ENCODE data around the gene NTM. TPM values are rescaled to one million over a fixed set of nuclear protein-coding genes. Genes with fewer than 3 reads are reported as not detected.
A peak's percentile ranks its signal among the peaks of the same experiment; 100 is the strongest.

Gene NTM
- total RNA-seq, 1 experiment from 2014 or later: 3.1 TPM

DNA sequence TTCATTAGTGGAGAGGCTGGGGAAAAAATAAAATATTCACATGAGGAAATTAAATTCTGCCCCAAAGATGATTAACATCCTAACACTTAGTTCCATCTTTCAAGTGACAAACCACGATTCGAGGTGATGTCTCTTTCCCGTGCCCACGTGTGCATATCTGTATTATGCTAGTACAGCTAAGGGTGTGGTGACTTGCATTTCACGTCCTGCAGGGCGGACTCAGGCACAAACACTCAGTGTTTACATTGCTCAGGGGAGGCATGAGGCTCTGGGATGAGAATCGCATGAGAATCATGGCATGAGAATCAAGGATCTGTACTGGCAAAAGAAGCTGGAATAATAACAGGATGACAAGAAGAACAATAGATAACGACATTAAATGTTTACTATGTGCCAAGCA lies 179.4 kb downstream of the NTM start:
- DNase-seq (ENCODE audit: low spot score): no peak

DNA sequence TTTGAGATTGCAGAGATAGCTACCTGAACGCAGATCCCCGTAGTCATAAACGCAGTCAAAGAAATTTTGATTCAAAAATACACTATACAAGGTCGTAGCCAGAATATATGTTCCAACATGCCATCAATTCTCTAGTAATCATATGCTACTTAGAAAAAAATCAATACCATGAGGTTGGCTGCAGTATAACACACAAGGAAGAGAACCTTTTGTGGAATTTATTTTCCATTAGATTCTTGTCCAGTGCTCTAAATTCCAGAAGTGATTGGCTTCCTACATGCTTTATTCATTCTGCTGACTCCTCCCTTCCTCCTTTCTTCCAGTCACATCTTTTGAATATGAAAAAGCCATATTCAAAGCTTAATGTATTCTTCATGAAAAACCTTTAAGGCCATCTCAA lies 189.9 kb downstream of the NTM start:
- no peak for DNase-seq (ENCODE audit: low spot score)

DNA sequence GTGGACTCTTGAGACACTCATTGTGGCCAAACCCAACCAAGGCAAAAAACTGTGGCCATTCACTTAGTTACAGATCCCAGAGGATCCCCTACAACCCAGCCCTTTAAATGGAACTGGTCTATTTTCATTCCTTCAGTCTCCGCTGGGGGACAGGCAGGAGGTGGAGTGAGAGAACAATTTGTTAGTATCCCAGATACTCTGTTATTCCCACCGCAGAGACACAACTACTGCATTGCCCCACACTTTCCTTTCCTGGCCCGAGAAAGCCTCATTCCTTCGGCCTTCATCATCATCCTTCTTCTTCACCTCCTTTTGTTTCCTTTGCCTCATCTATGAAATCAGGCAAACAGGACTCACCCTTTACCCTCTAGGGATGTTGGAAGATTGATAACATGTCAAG lies 191.1 kb downstream of the NTM start:
- DNase-seq (ENCODE audit: low spot score): no peak

DNA sequence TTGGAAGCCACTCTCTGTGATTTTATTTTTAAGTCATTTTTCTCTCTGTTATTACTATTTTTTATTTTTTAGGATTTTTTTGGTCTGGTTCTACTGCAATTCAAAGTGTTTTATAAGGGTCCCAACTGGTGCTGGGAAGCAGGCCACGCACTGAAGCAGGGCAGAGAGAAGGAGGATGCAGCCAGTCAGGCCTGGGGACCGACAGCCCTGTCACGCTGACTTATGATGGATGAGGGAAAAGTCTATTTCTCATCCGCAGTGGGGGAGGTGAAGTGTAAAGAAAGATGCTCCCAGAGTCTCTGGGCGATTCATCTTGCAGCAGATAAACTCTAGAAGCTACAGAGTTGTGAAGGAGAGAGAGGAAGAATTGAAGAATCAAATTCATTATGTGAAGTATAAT lies 191.6 kb downstream of the NTM start:
- DNase-seq (ENCODE audit: low spot score): no peak

DNA sequence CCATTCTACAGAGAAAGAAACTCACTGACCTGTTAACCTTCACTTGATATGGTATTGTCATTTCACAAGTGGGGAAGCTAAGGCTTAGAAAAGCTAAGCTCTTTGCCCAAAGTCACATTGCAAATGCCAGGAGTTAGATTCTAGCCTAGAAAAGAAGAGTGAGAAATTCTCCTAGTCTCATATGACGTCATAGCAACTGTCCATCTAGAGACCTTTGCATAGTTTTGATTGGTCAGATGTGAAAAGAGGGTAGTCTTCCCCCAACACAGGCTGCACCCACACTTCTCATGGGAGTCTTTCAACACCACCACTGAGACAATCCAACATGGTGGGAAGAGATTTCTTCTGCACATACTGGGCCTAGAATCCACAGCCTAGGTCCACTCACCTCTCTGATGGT lies 197.9 kb downstream of the NTM start:
- DNase-seq (ENCODE audit: low spot score): no peak

DNA sequence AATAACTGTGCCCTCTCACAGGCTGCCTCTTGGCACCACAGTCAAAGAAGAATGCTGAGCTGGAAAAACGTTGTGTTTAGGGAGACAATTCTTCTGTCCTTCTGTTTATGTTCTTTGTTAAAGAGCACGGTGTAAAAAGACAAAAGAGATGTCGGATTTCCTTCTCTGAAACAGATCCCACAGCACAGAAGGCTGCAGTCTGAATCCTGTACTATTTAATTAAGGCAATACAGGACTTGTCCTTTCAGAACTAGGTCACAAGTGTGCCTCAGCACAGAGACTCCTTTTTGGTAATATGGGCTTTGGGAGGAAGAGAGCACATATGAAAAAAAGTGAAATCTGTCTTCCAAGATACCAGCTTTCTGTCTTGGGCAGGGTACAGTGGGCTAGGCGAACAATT lies 201.2 kb downstream of the NTM start:
- DNase-seq (ENCODE audit: low spot score): no peak

DNA sequence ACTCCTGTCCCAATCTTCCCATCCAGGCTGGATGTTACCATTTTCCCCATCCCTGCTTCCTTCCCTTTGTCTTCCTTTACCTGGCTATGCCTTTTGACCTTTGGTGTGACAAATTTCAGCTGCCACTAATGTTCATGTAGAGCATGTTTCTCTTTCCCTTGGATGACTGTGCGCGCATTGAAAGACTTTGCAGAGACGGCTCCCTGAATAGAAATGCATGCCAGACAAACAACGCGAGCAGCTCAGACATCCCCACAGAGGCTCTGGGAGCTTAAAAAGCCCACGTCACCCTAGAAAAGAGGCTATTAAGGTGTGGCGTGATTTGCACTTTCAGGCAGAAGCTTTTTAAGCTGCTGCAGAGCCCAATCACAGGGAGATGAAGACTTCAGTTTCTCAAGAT lies 202.0 kb downstream of the NTM start:
- no peak for DNase-seq (ENCODE audit: low spot score)

DNA sequence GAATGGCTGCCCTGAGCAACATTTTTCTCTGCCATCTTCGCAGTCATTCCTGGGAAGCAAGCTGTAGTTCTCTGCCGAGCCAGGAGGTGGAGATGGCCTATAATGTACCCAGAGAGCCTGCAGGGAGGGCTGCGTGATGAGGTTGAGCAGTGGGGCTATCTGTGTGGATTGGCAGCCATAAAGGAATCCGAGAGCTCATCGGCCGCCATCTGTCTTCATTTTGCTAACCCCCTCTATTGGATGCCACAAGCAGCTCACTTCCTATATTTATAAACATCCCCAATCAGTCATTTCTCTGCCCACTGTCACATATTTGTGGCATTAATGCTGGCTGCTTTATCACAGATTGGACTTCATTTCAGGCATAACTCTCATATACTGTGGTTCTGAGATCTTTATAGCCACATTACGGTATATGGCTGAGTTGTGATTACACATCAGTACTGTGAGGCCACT lies 209.5 kb downstream of the NTM start:
- DNase-seq (ENCODE audit: low spot score): peak; percentile 89

DNA sequence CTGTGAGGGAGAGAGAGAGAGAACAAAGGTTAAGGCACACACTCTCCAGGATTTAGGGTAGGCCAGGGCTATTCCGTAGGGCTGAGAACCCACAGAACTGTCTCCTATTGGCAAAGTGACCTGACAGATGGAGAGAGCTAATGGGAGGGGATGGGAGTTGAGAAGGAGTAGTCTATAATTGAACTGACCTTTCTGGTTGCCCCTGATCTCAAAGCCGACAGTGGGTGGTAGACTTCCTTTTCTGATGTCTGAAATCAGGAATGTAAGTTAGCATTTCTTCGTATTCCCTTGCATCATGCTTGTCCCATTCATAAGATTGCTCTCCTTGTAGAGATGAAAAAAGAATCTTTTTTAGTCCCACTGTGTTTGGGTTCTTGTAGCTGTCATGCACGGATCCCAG lies 210.1 kb downstream of the NTM start:
- DNase-seq (ENCODE audit: low spot score): no peak

DNA sequence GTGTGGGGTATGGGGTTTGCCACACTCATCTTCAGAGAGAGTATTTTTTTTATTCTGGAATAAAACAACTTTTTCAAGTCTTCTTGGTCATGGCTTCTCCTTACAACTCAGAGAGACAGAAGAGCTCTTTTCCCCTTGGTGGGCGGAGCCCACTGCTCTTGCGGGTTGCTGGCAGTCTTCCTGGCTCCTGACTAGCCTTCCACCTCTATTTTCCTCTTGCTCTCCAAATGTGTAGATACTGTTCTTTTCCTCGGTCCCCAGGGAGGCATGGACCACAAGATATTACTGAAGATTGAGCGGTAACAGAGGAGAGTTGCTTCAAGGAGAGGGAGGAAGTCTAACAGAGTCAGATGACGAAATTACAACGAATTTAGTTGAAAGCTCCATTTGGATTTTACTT lies 210.6 kb downstream of the NTM start:
- DNase-seq (ENCODE audit: low spot score): peak; percentile 13

DNA sequence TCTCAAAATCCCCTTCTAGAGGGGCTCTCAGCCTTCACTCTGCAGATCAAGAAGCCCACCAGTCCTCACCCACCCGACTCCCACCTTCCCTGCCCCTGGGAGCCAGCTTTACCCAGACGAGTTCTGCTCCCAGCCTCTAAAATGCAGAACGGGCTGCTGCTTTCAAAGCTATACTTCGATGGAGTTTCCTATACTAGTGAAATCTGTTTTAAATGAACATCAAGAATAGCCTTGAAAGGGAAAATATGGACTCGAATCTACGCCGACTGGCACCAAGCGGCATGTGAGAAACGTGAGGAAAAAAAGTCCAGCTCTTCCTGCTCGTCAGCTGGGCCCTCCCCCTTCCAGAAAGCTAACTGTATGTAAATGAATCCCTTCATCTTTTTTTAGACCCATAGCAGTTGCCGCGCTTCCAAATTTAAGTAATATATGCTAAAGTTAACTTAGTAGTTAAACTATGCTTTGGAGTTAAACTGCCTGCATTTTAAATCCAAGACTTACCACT lies 211.7 kb downstream of the NTM start:
- no peak for DNase-seq (ENCODE audit: low spot score)

DNA sequence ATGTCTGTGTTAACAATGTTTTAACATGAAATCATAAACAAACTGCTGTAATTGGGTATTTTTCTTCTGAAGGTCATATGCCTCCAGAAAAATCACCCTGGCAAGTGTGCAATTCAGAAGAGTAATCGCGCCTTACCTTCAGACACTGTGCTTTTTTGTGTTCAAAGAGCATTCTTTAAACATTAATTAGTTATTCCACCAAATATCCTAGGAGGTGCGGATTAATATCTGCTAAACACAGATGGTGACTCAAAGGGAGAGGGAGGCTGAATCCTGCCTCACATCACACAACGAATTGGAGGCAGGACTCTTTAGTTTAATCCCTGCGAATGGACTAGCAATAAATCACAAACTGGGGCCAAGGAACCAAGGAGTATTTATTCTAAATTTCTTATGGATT lies 213.0 kb downstream of the NTM start:
- DNase-seq (ENCODE audit: low spot score): no peak

DNA sequence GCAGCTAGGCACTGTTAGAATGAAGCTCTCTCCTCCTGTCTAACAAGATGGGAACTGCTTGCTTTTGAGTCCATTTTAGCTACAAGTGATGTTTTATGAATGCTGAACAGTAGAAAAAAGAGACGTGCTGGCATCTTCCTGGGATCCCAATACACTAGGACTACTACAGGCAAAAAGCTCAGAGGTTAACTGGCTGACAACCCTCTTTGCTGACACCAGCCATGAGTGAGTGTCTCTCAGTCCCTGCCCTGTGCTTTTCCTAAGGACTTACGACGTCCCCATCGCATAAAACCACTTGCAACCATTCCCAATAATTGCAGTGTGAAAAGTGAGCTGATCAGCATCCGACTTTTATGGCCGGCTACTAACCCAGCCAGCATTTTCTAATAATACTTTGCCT lies 213.5 kb downstream of the NTM start:
- DNase-seq (ENCODE audit: low spot score): no peak

DNA sequence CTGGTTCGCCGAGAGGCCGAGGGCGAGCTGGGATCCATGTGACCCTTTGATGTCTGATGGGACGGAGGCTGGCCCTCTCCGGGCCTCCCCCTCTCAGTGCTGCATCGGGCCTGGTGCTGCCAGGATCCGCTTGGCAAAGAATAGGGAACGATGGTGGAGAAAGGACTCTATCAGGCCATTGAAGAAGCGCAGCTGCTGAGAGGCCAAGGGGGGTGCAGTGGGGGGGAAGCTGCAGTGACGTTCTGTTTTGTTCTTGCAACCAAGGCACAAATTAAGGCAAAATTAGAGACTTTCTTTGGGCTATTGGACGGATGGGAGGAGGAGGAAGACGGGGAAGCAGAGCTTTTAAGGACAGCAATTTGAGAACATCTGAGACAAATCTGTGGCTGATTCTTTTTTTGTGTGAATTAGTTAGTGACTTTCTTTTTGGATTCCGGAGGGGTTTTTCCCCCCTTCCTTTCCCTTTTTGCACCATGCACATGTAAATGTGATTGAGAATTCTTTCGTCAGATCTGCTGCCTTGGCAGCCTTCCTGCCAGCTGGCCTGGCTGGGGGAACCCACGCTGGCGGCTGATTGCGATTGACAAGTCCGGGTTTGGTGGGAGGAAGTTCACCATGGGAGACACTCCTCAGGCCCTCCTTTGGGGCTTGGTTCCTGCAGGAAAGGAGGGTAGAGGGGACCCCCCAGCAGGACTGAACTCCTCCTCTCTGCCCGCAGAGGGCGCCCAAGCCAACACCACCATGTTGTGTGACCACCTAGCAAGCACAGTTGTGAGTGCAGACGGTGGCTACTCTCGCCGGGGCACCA lies 214.6 kb downstream of the NTM start:
- no peak for DNase-seq (ENCODE audit: low spot score)

DNA sequence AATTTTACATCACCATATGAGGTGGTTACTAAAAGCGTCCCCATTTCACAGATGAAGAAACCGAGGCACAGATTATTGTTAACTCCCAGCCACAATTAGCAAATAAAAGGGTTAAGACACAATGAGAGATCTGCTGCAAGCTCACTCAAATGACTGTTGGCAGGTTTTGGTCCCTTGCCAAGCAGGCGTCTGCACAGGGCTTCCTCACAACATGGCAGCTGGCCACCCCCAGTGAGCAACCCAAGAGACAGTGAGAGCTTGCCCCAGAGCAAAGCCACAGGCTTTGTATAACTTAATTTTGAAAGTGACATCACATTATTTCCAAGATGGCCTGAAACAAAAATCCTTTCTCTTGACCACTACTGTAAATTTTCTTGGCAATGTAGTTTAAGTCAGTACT lies 217.6 kb downstream of the NTM start:
- DNase-seq (ENCODE audit: low spot score): no peak

DNA sequence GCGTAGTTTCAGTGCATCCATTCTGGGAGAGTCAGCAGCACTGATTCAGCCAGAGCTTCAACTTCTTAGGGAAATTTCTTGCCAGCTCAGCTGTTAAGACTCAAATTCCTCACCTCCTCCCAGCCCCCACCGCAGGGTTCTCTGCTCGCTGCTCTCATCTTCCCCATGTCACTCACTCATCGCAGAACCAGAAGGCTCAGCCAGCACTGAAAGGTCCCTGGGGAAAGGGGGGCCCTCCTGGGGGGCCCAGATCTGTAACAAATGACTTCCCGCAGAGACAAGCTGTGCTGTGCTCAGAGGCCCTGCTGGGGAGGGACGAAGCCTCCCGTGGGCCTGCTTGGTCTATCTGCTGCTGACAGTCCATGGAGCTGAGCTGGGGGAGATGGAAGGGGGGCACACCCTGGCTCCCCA lies 220.6 kb downstream of the NTM start:
- DNase-seq (ENCODE audit: low spot score): no peak

DNA sequence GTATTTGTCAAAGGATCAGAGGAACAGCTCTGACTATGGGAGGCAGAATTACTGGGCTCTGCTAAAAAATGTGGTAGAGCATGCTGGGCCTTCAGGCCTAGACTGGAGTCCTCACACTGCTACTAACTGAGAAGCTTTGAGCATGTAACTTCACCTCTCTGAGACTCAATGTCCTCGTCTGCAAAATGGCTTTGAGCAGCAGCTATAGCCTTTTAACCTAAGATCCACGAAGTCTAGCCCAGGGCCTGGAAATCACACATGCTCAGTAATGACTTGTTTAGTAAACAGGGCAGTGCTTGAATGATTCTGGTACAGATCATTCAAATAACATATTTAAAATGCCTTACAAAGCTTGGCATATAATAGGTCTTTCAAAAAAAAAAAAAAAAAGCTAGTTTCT lies 221.7 kb downstream of the NTM start:
- DNase-seq (ENCODE audit: low spot score): no peak

DNA sequence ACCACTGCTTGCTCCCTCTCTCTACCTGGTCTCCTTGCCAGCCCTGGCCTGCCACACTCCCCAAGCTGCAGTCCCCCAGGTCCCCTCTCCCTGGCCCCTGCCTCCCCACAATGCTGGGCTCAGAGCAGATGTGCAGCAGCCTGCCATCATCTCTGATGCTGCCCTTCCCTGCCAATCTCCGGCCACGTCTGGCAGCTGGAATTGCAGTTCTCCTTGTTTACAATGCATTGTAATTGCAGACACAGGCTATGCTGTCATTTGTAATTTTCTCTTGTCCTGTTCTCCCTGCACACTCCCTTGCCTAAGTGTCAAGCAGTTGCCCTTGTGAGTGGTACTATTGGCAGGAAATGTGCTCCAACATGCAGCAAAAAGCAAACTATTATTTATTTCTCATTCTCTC lies 222.3 kb downstream of the NTM start:
- DNase-seq (ENCODE audit: low spot score): no peak

DNA sequence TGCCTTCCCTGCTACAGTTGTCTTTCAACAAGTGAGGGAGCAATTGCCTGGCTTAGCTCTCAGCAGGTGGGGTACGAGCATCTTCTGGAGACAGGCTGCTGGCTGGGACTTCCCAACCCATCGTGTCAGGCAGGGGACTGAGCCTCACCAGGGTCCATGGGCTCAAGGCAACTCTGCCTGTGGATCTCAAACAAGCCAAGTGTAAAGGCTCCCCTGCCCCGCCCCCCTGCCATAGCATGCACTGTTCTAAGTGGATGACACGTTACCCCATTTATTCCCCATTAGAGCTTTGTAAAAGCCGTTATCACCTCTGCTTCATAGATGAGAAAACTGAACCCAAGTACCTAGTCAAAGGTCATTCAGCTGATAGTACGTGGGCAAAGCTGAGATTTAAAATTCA lies 222.9 kb downstream of the NTM start:
- DNase-seq (ENCODE audit: low spot score): no peak

DNA sequence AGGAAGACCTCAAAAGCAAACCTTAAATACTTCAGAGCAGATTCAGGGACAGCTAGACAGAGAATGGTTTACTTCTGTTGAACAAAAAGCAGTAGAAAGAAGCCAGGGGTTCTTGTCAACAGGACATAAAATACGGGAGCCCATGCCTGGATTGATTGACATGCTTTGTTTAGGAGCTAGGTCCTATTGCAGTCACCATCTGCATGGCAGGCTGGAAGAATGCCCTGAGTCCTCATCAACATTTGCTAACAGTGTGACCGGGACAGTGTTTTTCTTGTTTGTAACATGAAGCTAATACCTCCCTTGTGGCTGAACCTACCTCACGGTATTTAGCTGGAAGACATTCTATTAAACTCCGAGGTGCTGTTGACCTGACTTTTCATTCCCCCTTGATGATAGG lies 225.4 kb downstream of the NTM start:
- no peak for DNase-seq (ENCODE audit: low spot score)

DNA sequence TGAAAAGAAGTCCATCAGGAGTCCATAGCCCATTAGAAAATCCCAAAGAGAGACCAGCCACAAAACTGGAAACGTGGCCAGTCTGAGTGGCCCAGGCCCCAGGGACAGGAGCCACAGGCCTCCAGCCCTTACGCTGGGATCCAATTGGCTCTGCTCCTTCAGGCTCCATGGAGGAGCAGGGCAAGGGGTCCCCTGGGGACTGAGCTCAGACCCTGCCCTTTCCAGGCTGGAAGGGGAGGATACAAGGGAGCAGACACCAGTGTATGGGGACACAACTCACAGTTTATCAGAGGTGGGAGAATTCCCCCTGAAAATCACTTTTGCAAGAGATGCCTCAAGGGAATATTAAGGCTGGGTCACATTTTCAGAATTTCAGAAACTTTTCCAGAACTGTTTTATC lies 227.5 kb downstream of the NTM start:
- DNase-seq (ENCODE audit: low spot score): no peak

DNA sequence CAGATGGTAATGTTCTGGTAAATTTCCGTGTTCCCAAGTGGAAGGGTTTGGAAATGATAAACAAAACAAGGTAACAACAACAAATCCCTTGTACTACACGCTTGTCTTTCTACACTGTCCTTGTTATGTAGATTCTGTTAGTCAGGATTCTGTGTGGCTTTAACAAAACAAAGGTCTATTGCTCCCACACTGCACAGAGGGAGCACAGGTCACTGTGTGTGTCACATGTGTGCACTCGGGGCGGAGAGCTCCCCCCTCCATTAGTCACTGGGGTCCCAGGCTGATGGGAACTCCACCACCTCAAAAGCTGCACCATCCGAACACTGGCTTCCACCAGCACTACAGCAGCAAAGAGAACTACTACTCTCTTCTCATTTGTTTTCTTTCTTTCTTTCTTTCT lies 227.9 kb downstream of the NTM start:
- DNase-seq (ENCODE audit: low spot score): no peak

DNA sequence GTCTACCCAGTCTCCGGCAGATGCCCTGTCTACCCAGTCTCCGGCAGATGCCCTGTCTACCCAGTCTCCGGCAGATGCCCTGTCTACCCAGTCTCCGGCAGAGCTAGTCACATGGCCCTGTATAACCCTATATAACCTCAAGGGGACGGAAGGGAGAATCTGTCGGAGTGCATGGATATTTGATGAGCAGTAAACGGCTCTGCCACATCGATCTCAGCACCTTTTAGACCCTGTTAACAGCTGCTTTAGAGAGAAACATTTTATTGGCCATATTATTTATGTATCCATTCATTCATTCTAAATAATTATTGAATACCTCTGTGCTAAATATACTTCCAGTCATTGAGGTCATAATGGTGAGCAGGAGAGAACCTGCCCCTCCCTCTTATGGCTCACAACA lies 228.9 kb downstream of the NTM start:
- no peak for DNase-seq (ENCODE audit: low spot score)

DNA sequence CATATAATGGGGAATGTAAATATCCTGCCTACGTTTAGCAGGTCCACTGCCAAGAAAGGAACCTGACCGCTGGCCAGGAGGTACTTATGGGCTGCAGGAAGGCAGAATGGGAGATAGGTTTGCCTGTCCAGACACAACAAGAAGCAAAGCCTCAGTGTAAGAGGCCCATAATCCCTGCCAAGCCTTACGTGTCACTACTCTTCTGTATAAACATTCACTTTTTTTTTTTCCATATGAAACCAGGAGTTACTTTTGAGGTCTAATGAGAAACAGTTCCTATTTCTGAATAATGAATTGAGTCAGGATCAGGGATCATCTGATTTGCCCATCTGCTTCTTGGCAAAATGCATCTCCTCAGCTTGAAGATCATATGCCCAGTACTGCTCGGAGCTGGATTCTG lies 230.2 kb downstream of the NTM start:
- peak; percentile 72 for DNase-seq (ENCODE audit: low spot score)
